ENCODE measurements around the gene ABHD3.
"Not testable (repeated sequence)": the region's sequence is repeated elsewhere in the genome, so short reads cannot be mapped to it uniquely, and the experiment has no call there.

The ABHD3 gene

DNA sequence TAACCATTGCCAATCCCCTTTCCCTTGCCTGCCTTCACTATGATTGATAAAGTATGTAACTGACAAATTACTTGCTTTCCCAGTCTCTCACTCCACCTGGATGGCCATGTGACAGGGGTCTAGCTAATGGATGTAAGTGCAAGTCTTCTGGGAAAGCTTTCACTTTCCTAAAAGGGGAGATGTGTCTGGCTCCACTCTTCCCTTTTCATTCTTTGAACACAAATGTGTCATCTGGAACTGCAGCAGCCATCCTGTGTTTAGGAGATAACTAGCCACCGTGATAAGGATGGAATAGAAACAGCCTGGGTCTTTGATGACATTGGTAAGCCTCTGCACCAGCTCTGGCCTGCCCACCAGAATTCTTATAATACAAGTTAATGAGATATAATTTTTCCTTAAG is 54.3 kb downstream of the ABHD3 start:
- TF ChIP-seq, protein P1, sequence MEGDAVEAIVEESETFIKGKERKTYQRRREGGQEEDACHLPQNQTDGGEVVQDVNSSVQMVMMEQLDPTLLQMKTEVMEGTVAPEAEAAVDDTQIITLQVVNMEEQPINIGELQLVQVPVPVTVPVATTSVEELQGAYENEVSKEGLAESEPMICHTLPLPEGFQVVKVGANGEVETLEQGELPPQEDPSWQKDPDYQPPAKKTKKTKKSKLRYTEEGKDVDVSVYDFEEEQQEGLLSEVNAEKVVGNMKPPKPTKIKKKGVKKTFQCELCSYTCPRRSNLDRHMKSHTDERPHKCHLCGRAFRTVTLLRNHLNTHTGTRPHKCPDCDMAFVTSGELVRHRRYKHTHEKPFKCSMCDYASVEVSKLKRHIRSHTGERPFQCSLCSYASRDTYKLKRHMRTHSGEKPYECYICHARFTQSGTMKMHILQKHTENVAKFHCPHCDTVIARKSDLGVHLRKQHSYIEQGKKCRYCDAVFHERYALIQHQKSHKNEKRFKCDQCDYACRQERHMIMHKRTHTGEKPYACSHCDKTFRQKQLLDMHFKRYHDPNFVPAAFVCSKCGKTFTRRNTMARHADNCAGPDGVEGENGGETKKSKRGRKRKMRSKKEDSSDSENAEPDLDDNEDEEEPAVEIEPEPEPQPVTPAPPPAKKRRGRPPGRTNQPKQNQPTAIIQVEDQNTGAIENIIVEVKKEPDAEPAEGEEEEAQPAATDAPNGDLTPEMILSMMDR (IDR thresholded peaks at IDR 0.05), result no peak
- no peak overlapping the region for H3K4me3 ChIP-seq
- H3K27ac ChIP-seq, result no peak overlapping the region
- no peak for DNase-seq (ENCODE audit: low spot score)

DNA sequence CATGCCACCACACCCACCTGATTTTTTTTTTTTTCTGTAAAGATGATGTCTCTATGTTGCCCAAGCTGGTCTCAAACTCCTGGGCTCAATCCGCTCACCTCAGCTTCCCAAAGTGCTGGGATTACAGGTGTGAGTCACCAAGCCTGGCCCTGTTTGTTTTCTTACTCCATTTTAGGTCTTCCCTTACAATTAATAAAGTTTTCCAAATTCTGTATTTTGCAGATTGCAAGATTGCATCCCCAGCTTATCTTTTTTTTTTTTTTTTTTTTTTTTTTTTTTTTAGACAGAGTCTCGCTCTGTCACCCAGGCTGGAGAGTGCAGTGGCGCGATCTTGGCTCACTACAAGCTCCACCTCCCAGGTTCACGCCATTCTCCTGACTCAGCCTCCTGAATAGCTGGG is 64.2 kb downstream of the ABHD3 start:
- not testable (repeated sequence) for DNase-seq (ENCODE audit: low spot score); H3K4me3 ChIP-seq; H3K27ac ChIP-seq

DNA sequence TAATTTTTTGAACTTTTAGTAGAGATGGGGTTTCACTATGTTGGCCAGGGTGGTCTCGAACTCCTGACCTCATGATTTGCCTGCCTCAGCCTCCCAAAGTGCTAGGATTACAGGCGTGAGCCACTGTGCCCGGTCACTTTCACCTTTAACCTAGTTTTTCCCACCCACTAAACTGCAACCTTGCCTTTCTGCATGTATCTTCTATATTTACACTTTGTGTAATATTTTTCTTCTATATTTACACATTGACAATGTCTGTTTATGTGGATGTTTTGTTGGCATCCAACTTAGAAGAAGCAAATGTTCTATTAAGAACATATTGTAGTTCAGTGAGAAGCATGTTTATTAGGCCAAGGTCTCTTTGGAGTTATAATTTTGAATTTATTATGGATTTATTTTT is 65.8 kb downstream of the ABHD3 start:
- no peak for DNase-seq (ENCODE audit: low spot score)
- TF ChIP-seq, protein P1 (IDR thresholded peaks at IDR 0.05), result no peak
- H3K4me3 ChIP-seq, result no peak overlapping the region
- no peak overlapping the region for H3K27ac ChIP-seq

DNA sequence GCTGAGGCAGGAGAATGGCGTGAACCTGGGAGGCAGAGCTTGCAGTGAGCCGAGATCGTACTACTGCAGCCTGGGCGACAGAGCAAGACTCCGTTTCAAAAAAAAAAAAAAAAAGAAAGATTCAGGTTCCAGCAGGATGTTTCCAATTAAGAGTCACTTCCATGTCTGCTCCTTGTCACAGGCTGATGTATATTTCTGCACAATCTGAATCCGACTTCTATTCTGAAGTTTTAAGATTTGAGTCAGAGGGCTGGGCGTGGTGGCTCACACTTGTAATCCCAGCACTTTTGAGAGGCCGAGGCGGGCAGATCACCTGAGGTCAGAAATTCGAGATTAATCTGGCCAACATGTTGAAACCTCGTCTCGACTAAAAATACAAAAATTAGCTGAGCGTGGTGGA is 67.8 kb downstream of the ABHD3 start:
- no peak overlapping the region for H3K4me3 ChIP-seq
- TF ChIP-seq, protein P1 (IDR thresholded peaks at IDR 0.05), result no peak
- DNase-seq (ENCODE audit: low spot score), result no peak
- no peak overlapping the region for H3K27ac ChIP-seq

DNA sequence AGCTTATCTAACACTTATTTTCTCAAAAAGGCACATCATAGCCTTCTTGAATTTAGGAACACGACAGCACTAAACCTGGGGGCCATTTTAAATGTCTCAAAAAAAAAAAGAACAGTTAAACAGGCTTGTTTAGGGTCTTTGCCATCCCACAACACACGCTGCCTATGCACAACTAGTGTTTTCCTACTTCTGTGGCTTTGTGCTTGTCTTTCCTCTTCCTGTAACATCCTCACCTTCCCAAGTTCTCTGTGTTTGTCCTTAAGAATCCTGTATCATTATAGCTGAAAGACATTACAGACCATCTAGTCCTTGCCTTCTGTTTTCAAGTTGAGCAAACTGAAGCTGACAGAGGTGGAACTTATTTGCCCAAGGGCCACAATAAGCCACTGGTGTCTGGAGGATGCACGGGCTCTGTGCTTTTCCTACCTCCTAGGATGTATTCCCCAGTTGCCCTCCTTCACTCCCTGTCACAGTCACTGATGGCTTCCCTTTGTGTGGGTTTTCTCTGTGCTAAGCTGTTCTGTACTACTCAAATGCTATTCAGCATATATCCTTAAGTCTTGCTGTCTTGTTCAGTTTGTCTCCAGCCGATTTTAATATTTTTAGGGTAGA is 69.9 kb downstream of the ABHD3 start:
- Histone ChIP-seq H3K27ac (no peak overlapping the region), H3K4me3 (no peak overlapping the region)
- TF ChIP-seq, protein P1 (IDR thresholded peaks at IDR 0.05), result no peak
- no peak for DNase-seq (ENCODE audit: low spot score)

DNA sequence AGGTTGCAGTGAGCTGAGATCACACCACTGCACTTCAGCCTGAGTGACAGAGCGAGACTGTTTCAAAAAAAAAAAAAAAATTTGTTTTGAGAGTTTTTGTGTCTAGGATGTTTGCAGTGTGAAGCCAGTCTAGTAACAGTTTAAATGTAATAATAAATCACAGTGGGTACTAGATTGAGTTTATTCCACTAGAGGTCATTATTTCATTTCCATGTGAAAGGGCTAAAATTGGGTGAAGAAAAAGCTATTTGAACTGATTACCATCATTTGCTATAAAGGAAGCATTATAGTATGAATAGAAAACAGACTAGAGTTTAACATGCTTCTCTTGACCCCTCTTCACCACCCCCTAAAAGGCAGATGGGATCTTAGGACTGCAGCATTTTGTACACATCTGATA is 72.2 kb downstream of the ABHD3 start:
- no peak for DNase-seq (ENCODE audit: low spot score)
- Histone ChIP-seq H3K4me3 (no peak overlapping the region), H3K27ac (no peak overlapping the region)
- TF ChIP-seq, protein P1 (IDR thresholded peaks at IDR 0.05), result no peak

DNA sequence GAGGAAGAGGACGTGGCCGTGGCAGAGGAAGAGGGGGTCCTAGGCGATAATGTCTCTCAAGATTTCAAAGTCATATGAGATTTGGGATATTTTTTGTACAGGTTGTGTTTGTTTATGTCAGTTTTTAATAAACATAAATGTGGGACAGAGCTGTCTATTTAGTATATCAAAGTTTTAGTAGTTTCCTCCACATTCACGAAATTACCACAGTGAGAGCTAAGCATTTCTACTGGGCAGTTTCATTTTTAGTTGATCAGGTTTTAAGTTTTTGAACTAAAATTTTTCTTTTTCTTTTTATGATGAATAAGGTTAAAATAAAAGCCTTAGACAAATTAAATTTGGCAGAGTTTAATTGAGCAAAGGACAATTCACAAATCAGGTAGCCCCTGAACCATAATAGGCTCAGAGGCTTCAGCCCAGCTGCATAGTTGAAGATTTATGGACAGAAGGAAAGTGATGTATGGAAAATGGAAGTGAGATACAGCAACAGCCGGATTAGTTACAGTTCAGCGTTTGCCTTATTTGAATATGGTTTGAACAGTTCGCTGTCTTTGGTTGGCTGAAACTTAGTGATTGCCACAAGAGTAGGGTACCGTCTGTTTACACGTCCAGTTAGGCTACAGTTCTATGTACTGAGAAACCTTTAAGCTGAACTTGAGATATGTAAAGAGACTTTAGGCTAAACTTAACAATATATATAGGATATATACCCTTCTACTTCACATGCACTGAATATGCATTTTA is 75.3 kb downstream of the ABHD3 start:
- no peak overlapping the region for H3K4me3 ChIP-seq
- no peak for DNase-seq (ENCODE audit: low spot score)
- TF ChIP-seq, protein P1 (IDR thresholded peaks at IDR 0.05), result no peak
- no peak overlapping the region for H3K27ac ChIP-seq

DNA sequence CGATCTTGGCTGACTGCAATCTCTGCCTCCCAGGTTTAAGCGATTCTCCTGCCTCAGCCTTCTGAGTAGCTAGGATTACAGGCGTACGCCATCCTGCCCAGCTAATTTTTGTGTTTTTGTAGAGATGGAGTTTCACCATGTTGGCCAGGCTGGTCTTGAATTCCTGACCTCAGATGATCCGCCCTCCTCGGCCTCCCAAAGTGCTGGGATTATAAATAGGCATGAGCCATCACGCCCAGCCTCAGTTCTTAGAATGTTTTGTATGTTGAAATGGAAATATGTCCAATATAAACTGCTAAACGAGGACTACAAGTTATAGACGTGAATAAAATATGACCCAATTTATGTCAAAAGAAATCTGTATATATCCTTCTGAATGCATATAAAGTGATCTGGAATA is 82.9 kb downstream of the ABHD3 start:
- H3K4me3 ChIP-seq; DNase-seq (ENCODE audit: low spot score): not testable (repeated sequence)
- H3K27ac ChIP-seq, result peak overlapping the region in 1 of 2 donors; percentile 46
